H1 (cell line): ENCODE results near the gene RASGRP1. TPM values are rescaled to one million over a fixed set of nuclear protein-coding genes. Genes with fewer than 3 reads are reported as not detected.

Experiments used
- CTCF ChIA-PET: fragments of 300-600 bp; sonication (Branson Sonifier 250); formaldehyde crosslinking; loops from one replicate; lab custom pipeline; 2021; ENCODE audit not compliant: partially characterized antibody; lab: Charles Lee
- POLR2A ChIA-PET: fragments of 300-600 bp; sonication (Branson Sonifier 250); formaldehyde crosslinking; loops from one replicate; lab custom pipeline; 2021; ENCODE audit warnings: inconsistent platforms; ENCODE audit not compliant: partially characterized antibody; lab: Charles Lee
- DNase-seq, 2 experiments: peaks; one replicate each; pipeline versions ENCODE4 v3.0.0 to v3.0.0-alpha.2; 2010 to 2022; ENCODE audit warnings: low spot score in 2 of 2, low read depth in 1 of 2, mixed read lengths in 1 of 2
- FAIRE-seq: peaks from 2 replicates; lab custom pipeline; 2011; peaks lifted over from hg19 to GRCh38; lab: Jason Lieb, UNC
- H2AFZ ChIP-seq: 2 replicates; pipeline ENCODE4 v1.8.1; 2012; ENCODE audit warnings: low read length, inconsistent platforms
- H2AK5ac ChIP-seq: 2 replicates; pipeline ENCODE4 v1.6.1; 2013; ENCODE audit warnings: low read depth, low read length
- H2BK120ac ChIP-seq: replicated peaks from 2 replicates; pipeline ENCODE3; 2013; ENCODE audit warnings: low read depth, low read length, inconsistent platforms
- H2BK12ac ChIP-seq: 2 replicates; pipeline ENCODE4 v1.6.1; 2013; ENCODE audit warnings: low read depth, low read length
- H2BK15ac ChIP-seq: 2 replicates; pipeline ENCODE4 v1.6.1; 2013; ENCODE audit warnings: low read length
- H2BK20ac ChIP-seq: 2 replicates; pipeline ENCODE4 v1.6.1; 2013; ENCODE audit warnings: low read length
- H2BK5ac ChIP-seq: 2 replicates; pipeline ENCODE4 v1.6.1; 2013; ENCODE audit warnings: low read depth, low read length
- H3K14ac ChIP-seq: 2 replicates; pipeline ENCODE4 v1.6.1; 2013; ENCODE audit warnings: inconsistent platforms; ENCODE audit not compliant: insufficient read length
- H3K18ac ChIP-seq: 2 replicates; pipeline ENCODE4 v1.6.1; 2013; ENCODE audit warnings: low read length; ENCODE audit errors: extremely low read depth
- H3K23ac ChIP-seq: 2 replicates; pipeline ENCODE4 v1.6.1; 2013; ENCODE audit warnings: inconsistent platforms; ENCODE audit not compliant: insufficient read length
- H3K23me2 ChIP-seq: 2 replicates; pipeline ENCODE4 v1.6.1; 2013; ENCODE audit warnings: low read depth, low read length
- H3K27ac ChIP-seq: 2 replicates; pipeline ENCODE4 v1.6.1; 2011; ENCODE audit warnings: low read depth, low read length, inconsistent platforms
- H3K27me3 ChIP-seq, 4 experiments: replicated peaks in 1 of 4; 1 replicate in 1 of 4; 2 replicates in 3 of 4; pipeline versions ENCODE4 v1.6.1 to v1.8.1; 2011 to 2013; ENCODE audit warnings: low read length in 3 of 4, mild to moderate bottlenecking in 3 of 4, inconsistent platforms in 2 of 4, mixed read lengths in 2 of 4, moderate library complexity in 1 of 4; ENCODE audit not compliant: control insufficient read depth in 3 of 4, insufficient read depth in 3 of 4; ENCODE audit errors: extremely low read depth in 1 of 4
- H3K36me3 ChIP-seq, 4 experiments: 2 replicates each; pipeline versions ENCODE4 v1.6.1 to v1.8.1; 2011 to 2013; ENCODE audit warnings: mild to moderate bottlenecking in 4 of 4, low read length in 3 of 4, moderate library complexity in 2 of 4, control low read depth in 1 of 4, inconsistent platforms in 1 of 4; ENCODE audit not compliant: insufficient read depth in 4 of 4, control insufficient read depth in 2 of 4
- H3K4ac ChIP-seq: replicated peaks from 2 replicates; pipeline ENCODE3; 2013; ENCODE audit warnings: low read length, low read depth, mixed read lengths, inconsistent platforms; ENCODE audit not compliant: insufficient read length
- H3K4me1 ChIP-seq, 4 experiments: replicated peaks in 1 of 4; 1 replicate in 1 of 4; 2 replicates in 3 of 4; pipeline versions ENCODE4 v1.6.1 to v1.8.1; 2011 to 2013; ENCODE audit warnings: low read length in 3 of 4, inconsistent platforms in 2 of 4, mixed read lengths in 1 of 4; ENCODE audit not compliant: insufficient read depth in 4 of 4, control insufficient read depth in 3 of 4
- H3K4me2 ChIP-seq, 2 experiments: 2 replicates each; pipeline versions ENCODE4 v1.6.1 to v1.8.1; 2011 to 2013; ENCODE audit warnings: low read depth in 2 of 2, low read length in 2 of 2, control low read depth in 1 of 2, inconsistent platforms in 1 of 2, mild to moderate bottlenecking in 1 of 2; ENCODE audit not compliant: insufficient read depth in 1 of 2
- H3K4me3 ChIP-seq, 4 experiments: fragments of 200-600, 300-600 bp in 1 of 4; sonication (generic), shearing (Covaris generic), sonication (Bioruptor Twin) in 1 of 4; 2 replicates each; pipeline versions ENCODE4 v1.5.1 to v1.8.1; 2011 to 2016; ENCODE audit warnings: low read length in 4 of 4, low read depth in 3 of 4, control low read depth in 2 of 4, inconsistent platforms in 2 of 4, mild to moderate bottlenecking in 2 of 4, mixed read lengths in 1 of 4, moderate library complexity in 1 of 4; ENCODE audit not compliant: insufficient read depth in 2 of 4; ENCODE audit errors: extremely low read depth in 1 of 4
- H3K56ac ChIP-seq: replicated peaks from 2 replicates; pipeline ENCODE3; 2013; ENCODE audit warnings: low read depth, mild to moderate bottlenecking, mixed read lengths, low read length, inconsistent platforms; ENCODE audit not compliant: insufficient read length
- H3K79me1 ChIP-seq: 2 replicates; pipeline ENCODE4 v1.6.1; 2013; ENCODE audit warnings: low read depth, low read length, control low read depth
- H3K79me2 ChIP-seq, 2 experiments: 2 replicates each; pipeline versions ENCODE4 v1.6.1 to v1.8.1; 2012 to 2013; ENCODE audit warnings: low read length in 2 of 2, mild to moderate bottlenecking in 2 of 2, inconsistent platforms in 1 of 2; ENCODE audit not compliant: insufficient read depth in 2 of 2, control insufficient read depth in 1 of 2
- H3K9ac ChIP-seq, 4 experiments: replicated peaks in 1 of 4; 1 replicate in 1 of 4; 2 replicates in 3 of 4; pipeline versions ENCODE4 v1.6.1 to v1.8.1; 2011 to 2013; ENCODE audit warnings: low read depth in 3 of 4, low read length in 3 of 4, control low read depth in 2 of 4, mild to moderate bottlenecking in 2 of 4, moderate library complexity in 2 of 4, inconsistent platforms in 1 of 4; ENCODE audit errors: extremely low read depth in 1 of 4
- H3K9me3 ChIP-seq, 2 experiments: 2 replicates each; pipeline versions ENCODE4 v1.6.1 to v1.8.1; 2012 to 2013; ENCODE audit warnings: mild to moderate bottlenecking in 2 of 2, moderate library complexity in 2 of 2, control low read depth in 1 of 2, inconsistent platforms in 1 of 2, low read depth in 1 of 2, low read length in 1 of 2, mixed read lengths in 1 of 2; ENCODE audit not compliant: insufficient read depth in 2 of 2
- H4K20me1 ChIP-seq, 2 experiments: replicated peaks in 1 of 2; 2 replicates each; pipeline versions ENCODE3 to v1.8.1; 2011 to 2013; ENCODE audit warnings: inconsistent platforms in 2 of 2, low read length in 2 of 2, mild to moderate bottlenecking in 1 of 2; ENCODE audit not compliant: insufficient read depth in 2 of 2, control insufficient read depth in 1 of 2
- H4K5ac ChIP-seq: 2 replicates; pipeline ENCODE4 v1.6.1; 2013; ENCODE audit warnings: low read length, low read depth, mixed read lengths, inconsistent platforms; ENCODE audit not compliant: insufficient read length
- H4K8ac ChIP-seq: 2 replicates; pipeline ENCODE4 v1.8.0; 2013; ENCODE audit warnings: mild to moderate bottlenecking, moderate library complexity, low read length, inconsistent platforms; ENCODE audit not compliant: insufficient read depth; ENCODE audit errors: extremely low read depth
- H4K91ac ChIP-seq: replicated peaks from 2 replicates; pipeline ENCODE3; 2013; ENCODE audit warnings: low read length, mixed read lengths, inconsistent platforms; ENCODE audit not compliant: insufficient read length
- BCL11A ChIP-seq, 2 experiments: IDR thresholded peaks; one replicate each; pipeline ENCODE4 v1.6.1; 2011; ENCODE audit warnings: low read depth in 2 of 2, low read length in 2 of 2, mild to moderate bottlenecking in 2 of 2
- CHD2 ChIP-seq: IDR thresholded peaks from 2 replicates; pipeline ENCODE4 v1.6.1; 2012; ENCODE audit warnings: low read length, improper control_type of control experiment
- E2F6 ChIP-seq: IDR thresholded peaks from 2 replicates; pipeline ENCODE4 v1.6.1; 2012; ENCODE audit warnings: inconsistent platforms
- EZH2 ChIP-seq: fragments of 200-600 bp; sonication (generic); IDR thresholded peaks from 2 replicates; pipeline ENCODE4 v1.7.1; 2012; ENCODE audit warnings: low read depth, mild to moderate bottlenecking, moderate library complexity, low read length, inconsistent platforms; ENCODE audit not compliant: severe bottlenecking
- FOSL1 ChIP-seq: IDR thresholded peaks from 2 replicates; pipeline ENCODE4 v1.6.1; 2011; ENCODE audit warnings: mild to moderate bottlenecking, low read depth, low read length, moderate library complexity; ENCODE audit not compliant: insufficient read depth
- KDM4A ChIP-seq: IDR thresholded peaks from one replicate; pipeline ENCODE4 v1.7.1; 2012; ENCODE audit warnings: low read depth, mild to moderate bottlenecking, moderate library complexity, low read length, inconsistent platforms; ENCODE audit not compliant: severe bottlenecking
- MAX ChIP-seq: IDR thresholded peaks from 2 replicates; pipeline ENCODE4 v1.6.1; 2012; ENCODE audit warnings: inconsistent platforms
- POLR2AphosphoS5 ChIP-seq: IDR thresholded peaks from 2 replicates; pipeline ENCODE4 v1.6.1; 2011; ENCODE audit warnings: low read depth, low read length
- RBBP5 ChIP-seq: IDR thresholded peaks from 2 replicates; pipeline ENCODE4 v1.7.1; 2012; ENCODE audit warnings: low read depth, mild to moderate bottlenecking, inconsistent platforms, low read length, moderate library complexity, borderline replicate concordance
- RFX5 ChIP-seq: IDR thresholded peaks from 2 replicates; pipeline ENCODE4 v1.6.1; 2011; ENCODE audit warnings: low read depth, low read length, improper control_type of control experiment, borderline replicate concordance
- SUZ12 ChIP-seq: fragments of 200-600 bp; sonication (generic); IDR thresholded peaks from 2 replicates; pipeline ENCODE4 v1.6.1; 2012; ENCODE audit warnings: mild to moderate bottlenecking, inconsistent platforms, low read length, moderate library complexity, mixed read lengths
- TAF7 ChIP-seq: optimal IDR thresholded peaks from 2 replicates; pipeline ENCODE3; 2011; ENCODE audit warnings: low read depth, mild to moderate bottlenecking, inconsistent platforms, low read length, moderate library complexity, borderline replicate concordance
- TBP ChIP-seq: IDR thresholded peaks from 2 replicates; pipeline ENCODE4 v1.6.1; 2011; ENCODE audit warnings: low read depth, low read length, improper control_type of control experiment
- TCF12 ChIP-seq: IDR thresholded peaks from 2 replicates; pipeline ENCODE4 v1.6.1; 2011; ENCODE audit warnings: low read depth, mild to moderate bottlenecking, low read length
- whole genome bisulfite sequencing, 2 experiments: shearing (Covaris generic) in 1 of 2; methylation state at CpG; one replicate each; pipeline versions ENCODE4 v1.1.6 to v1.1.7; 2013 to 2015; ENCODE audit warnings: low lambda C conversion rate in 2 of 2, mixed read lengths in 2 of 2, inconsistent platforms in 1 of 2, low coverage in 1 of 2, missing lambda C conversion rate in 1 of 2; ENCODE audit not compliant: insufficient replicate concordance in 2 of 2, insufficient coverage in 1 of 2, insufficient read length in 1 of 2; ENCODE audit errors: extremely low coverage in 1 of 2, missing lambda C conversion rate in 1 of 2; 5-methylcytosine and 5-hydroxymethylcytosine counted together
- polyA plus RNA-seq, 7 experiments: library from polyadenylated mRNA; depleted of rRNA in 3 of 7; stranded (reverse) in 5 of 7; unstranded in 2 of 7; fragments of >200 nt in 5 of 7; fragments of 200-250 nt in 2 of 7; gene quantifications; 1 replicate in 5 of 7; 2 replicates in 1 of 7; 4 replicates in 1 of 7; pipeline versions ENCODE4 v1.2.1 to v1.2.3, GENCODE V29; 2011 to 2013; ENCODE audit warnings: missing spikeins in 2 of 7, mixed read lengths in 2 of 7
- total RNA-seq: library from RNA; stranded (reverse); fragmentation: NEBNext Ultra II Directional; extraction: Animal tissue kit (Norgen Biotek cat#: 25700); gene quantifications from 2 replicates; pipeline ENCODE4 v1.2.1, GENCODE V29; 2021

RASGRP1 gene
- total and polyA plus RNA-seq, 2 of the 8 experiments (the other 6 are each of a cell fraction or from before 2014, with no cell fraction given), result 1.1 to 2.1 TPM

- Histone ChIP-seq H2AK5ac (no peak overlapping the region), H2BK15ac (no peak overlapping the region), H2BK20ac (no peak overlapping the region), H3K79me2 (no peaks in the 10 kb centered on the region), H3K9me3 (no peaks in the 10 kb centered on the region), H3K79me1 (no peaks in the 10 kb centered on the region), H3K23me2 (no peaks in the 10 kb centered on the region), H3K4me3 (no peak overlapping the region), H4K20me1 (no peaks in the 10 kb centered on the region), H3K18ac (no peak overlapping the region), H3K23ac (no peak overlapping the region), H3K56ac (no peak overlapping the region), H3K4ac (no peak overlapping the region), H2AFZ (no peak overlapping the region), H4K91ac (no peak overlapping the region), H3K27ac (no peak overlapping the region), H3K36me3 (no peaks in the 10 kb centered on the region), H4K5ac (no peak overlapping the region), H3K14ac (no peak overlapping the region), H3K4me2 (no peak overlapping the region), H3K27me3 (no peaks in the 10 kb centered on the region), H2BK120ac (no peak overlapping the region), H2BK12ac (no peak overlapping the region), H4K8ac (no peak overlapping the region), H3K9ac (no peak overlapping the region), H3K4me1 (peaks cover 0 to 6% (median 3%) of the 10 kb centered on the region in 4 experiments; a peak in 3 of 7 replicates), H2BK5ac (no peak overlapping the region)
- WGBS, 2 experiments, result 58% methylated on average over 4 of the region's 4 CpGs; no CpG with 5 or more reads in 1 of the 2 experiments
- POLR2A ChIA-PET, result no interaction called here
- CTCF ChIA-PET, result interaction anchor here (5.2 kb wide), 1 partner anchor 9 kb away, joined by 46 read pairs; the partner anchor contains the start of gene RASGRP1
- FAIRE-seq (no peak), DNase-seq (no peak)
- TF ChIP-seq E2F6, result no peak
- TF ChIP-seq EZH2, result no peak
- no peak for TF ChIP-seq TCF12
- no peak for TF ChIP-seq TBP
- no peak for TF ChIP-seq BCL11A (IDR thresholded peaks at IDR 0.05; ENCODE audit: low read depth in 2 of 2, low read length in 2 of 2)
- TF ChIP-seq RFX5, result no peak
- TF ChIP-seq TAF7, result no peak
- no peak for TF ChIP-seq CHD2
- TF ChIP-seq RBBP5, result no peak
- TF ChIP-seq MAX, result no peak
- TF ChIP-seq KDM4A, result no peak
- TF ChIP-seq SUZ12, result no peak
- no peak for TF ChIP-seq FOSL1
- no peak for TF ChIP-seq POLR2AphosphoS5
Measured at GRCh38 chr15:38554354-38554753, 10.3 kb downstream of the RASGRP1 start.
